SK-N-SH treated with all-trans-retinoic acid at 6 μM for 48 hours (cell line): ENCODE results near the gene PDE4DIP.
"Not testable (repeated sequence)": the region's sequence is repeated elsewhere in the genome, so short reads cannot be mapped to it uniquely, and the experiment has no call there.

Experiments
- ARNTL ChIP-seq: fragments of 450-650 bp; formaldehyde crosslinking; IDR thresholded peaks from 2 replicates; pipeline ENCODE4 v1.5.0; 2020; ENCODE audit warnings: low read depth, mild to moderate bottlenecking, moderate library complexity, borderline replicate concordance
- GLIS3 ChIP-seq: fragments of 250-450 bp; sonication (Bioruptor Pico); IDR thresholded peaks from 2 replicates; pipeline ENCODE4 v1.5.0; 2020; ENCODE audit warnings: mild to moderate bottlenecking, moderate library complexity
- ISL1 ChIP-seq: fragments of 250-450 bp; sonication (Bioruptor Pico); IDR thresholded peaks from 2 replicates; pipeline ENCODE4 v2.1.2; 2022; ENCODE audit warnings: mild to moderate bottlenecking, moderate library complexity
- PPARA ChIP-seq: fragments of 250-450 bp; sonication (Bioruptor Pico); IDR thresholded peaks from 2 replicates; pipeline ENCODE4 v1.5.0; 2020; ENCODE audit warnings: mild to moderate bottlenecking, borderline replicate concordance
- TOX ChIP-seq: fragments of 250-450 bp; sonication (Bioruptor Pico); IDR thresholded peaks from 2 replicates; pipeline ENCODE4 v1.8.0; 2021; ENCODE audit warnings: mild to moderate bottlenecking, moderate library complexity, borderline replicate concordance
- TSHZ2 ChIP-seq: fragments of 250-450 bp; sonication (Bioruptor Pico); IDR thresholded peaks from 2 replicates; pipeline ENCODE4 v1.5.0; 2020; ENCODE audit warnings: mild to moderate bottlenecking, moderate library complexity
- TF ChIP-seq, protein P1 (sequence below): fragments of 250-450 bp; sonication (Bioruptor Pico); IDR thresholded peaks from 2 replicates; pipeline ENCODE4 v1.8.0; 2020; ENCODE audit warnings: mild to moderate bottlenecking, moderate library complexity, borderline replicate concordance

DNA sequence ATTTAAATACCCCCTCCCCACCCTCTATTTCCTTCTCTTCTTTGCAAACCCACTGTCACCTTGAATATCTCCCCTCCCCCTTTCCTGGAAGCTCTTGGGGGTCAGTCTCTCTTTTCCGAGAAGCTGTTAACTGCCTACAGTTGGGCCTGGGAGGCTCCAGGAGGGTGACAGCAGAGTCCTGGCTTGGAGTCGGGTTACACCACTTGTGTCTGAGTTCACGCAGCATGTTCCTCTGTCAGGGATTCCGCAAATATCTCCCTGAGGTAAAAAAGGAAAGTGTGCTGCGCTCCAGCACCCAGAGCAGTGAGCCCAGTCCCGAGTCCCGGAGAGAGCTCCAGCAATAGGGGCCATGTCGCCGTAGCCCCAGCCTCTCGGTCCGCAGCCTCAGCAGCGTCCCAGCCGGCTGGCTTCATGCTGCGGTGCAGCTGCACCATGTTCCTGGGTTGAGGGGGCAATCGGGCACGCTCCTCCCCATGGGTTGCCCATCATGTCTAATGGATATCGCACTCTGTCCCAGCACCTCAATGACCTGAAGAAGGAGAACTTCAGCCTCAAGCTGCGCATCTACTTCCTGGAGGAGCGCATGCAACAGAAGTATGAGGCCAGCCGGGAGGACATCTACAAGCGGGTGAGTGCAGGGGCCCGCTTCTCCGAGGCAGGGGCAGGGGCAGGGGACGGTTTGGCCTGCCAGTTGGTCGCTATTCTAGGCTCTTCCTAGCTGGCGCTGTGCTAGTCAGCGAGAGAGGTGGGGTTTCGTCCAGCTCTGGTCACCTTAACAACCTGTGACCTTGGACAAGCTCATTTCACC lies 45.2 kb downstream of the PDE4DIP start:
- not testable (repeated sequence) for TF ChIP-seq TOX; PPARA; ISL1 (CRISPR knock-in tag); TSHZ2 (CRISPR knock-in tag); ARNTL (CRISPR knock-in tag); GLIS3 (CRISPR knock-in tag)
- TF ChIP-seq, protein P1, sequence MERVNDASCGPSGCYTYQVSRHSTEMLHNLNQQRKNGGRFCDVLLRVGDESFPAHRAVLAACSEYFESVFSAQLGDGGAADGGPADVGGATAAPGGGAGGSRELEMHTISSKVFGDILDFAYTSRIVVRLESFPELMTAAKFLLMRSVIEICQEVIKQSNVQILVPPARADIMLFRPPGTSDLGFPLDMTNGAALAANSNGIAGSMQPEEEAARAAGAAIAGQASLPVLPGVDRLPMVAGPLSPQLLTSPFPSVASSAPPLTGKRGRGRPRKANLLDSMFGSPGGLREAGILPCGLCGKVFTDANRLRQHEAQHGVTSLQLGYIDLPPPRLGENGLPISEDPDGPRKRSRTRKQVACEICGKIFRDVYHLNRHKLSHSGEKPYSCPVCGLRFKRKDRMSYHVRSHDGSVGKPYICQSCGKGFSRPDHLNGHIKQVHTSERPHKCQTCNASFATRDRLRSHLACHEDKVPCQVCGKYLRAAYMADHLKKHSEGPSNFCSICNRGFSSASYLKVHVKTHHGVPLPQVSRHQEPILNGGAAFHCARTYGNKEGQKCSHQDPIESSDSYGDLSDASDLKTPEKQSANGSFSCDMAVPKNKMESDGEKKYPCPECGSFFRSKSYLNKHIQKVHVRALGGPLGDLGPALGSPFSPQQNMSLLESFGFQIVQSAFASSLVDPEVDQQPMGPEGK (CRISPR knock-in tag): not testable (repeated sequence)
